Stomach (tissue), 9 donors: Measurements from ENCODE around the gene INSIG2. TPM values are rescaled to one million over a fixed set of nuclear protein-coding genes. Genes with fewer than 3 reads are reported as not detected.

ENCODE experiments used
- DNase-seq, 2 donors: peaks; one replicate each; pipeline versions ENCODE4 v3.0.0 to v3.0.0-alpha.2; 2013 to 2019
- H3K27ac ChIP-seq, 5 donors: fragments of 200-600 bp in 4 of 5; sonication (generic) in 4 of 5; one replicate each; pipeline ENCODE4 v1.5.1; 2013 to 2019; ENCODE audit warnings: mild to moderate bottlenecking in 1 of 5, moderate library complexity in 1 of 5
- H3K27me3 ChIP-seq, 3 donors: fragments of 200-600 bp; sonication (generic); one replicate each; pipeline ENCODE4 v1.5.1; 2017 to 2019; ENCODE audit warnings: mixed run types in 1 of 3
- H3K36me3 ChIP-seq, 4 donors: fragments of 200-600 bp; sonication (generic); 1 replicate in 3 of 4; 2 replicates in 1 of 4; pipeline ENCODE4 v1.5.1; 2016 to 2019
- H3K4me1 ChIP-seq, 4 donors: fragments of 200-600 bp; sonication (generic); one replicate each; pipeline ENCODE4 v1.5.1; 2016 to 2019
- H3K4me3 ChIP-seq, 4 donors: fragments of 200-600 bp; sonication (generic) in 3 of 4; one replicate each; pipeline ENCODE4 v1.5.1; 2016 to 2019; ENCODE audit warnings: mild to moderate bottlenecking in 1 of 4
- H3K9me3 ChIP-seq, 4 donors: fragments of 200-600 bp; sonication (generic); one replicate each; pipeline ENCODE4 v1.5.1; 2016 to 2019
- CTCF ChIP-seq, 7 experiments: fragments of 450-650 bp in 4 of 7; fragments of 200-600 bp in 3 of 7; sonication (generic) in 3 of 7; IDR thresholded peaks; one replicate each; pipeline ENCODE4 v1.5.1; 2016 to 2019; ENCODE audit warnings: antibody characterized with exemption in 7 of 7, control low read depth in 2 of 7, mild to moderate bottlenecking in 1 of 7
- EP300 ChIP-seq: sonication (generic); formaldehyde crosslinking; IDR thresholded peaks from one replicate; pipeline ENCODE4 v1.6.1; 2017; ENCODE audit warnings: antibody characterized with exemption
- POLR2A ChIP-seq, 4 donors: fragments of 450-650 bp; IDR thresholded peaks; one replicate each; pipeline ENCODE4 v1.6.1; 2016; ENCODE audit warnings: antibody characterized with exemption in 4 of 4, control low read depth in 2 of 4, mild to moderate bottlenecking in 1 of 4, moderate library complexity in 1 of 4
- POLR2AphosphoS5 ChIP-seq, 3 donors: sonication (generic); formaldehyde crosslinking; IDR thresholded peaks; one replicate each; pipeline ENCODE4 v1.6.1; 2016; ENCODE audit warnings: antibody characterized with exemption in 3 of 3
- WGBS, 5 donors: extraction: QIAGEN DNeasy Blood & Tissue Kit in 3 of 5; methylation state at CpG; one replicate each; pipeline versions ENCODE4 v1.1.5 to v1.1.7; 2013 to 2018; 5-methylcytosine and 5-hydroxymethylcytosine counted together
- intact Hi-C: fragments of 100-400 bp; cut with DNase I; formaldehyde crosslinking; loops from one replicate; pipeline ENCODE4 v1.15.1; 2023; ENCODE audit warnings: low total_unique reads
- polyA plus RNA-seq, 3 donors: library from polyadenylated mRNA; stranded (reverse); fragments of 200-250 nt; gene quantifications; one replicate each; pipeline ENCODE4 v1.2.3, GENCODE V29; 2013
- total RNA-seq, 5 donors: library from RNA; depleted of rRNA; stranded (reverse); fragments of >200 nt; gene quantifications; one replicate each; pipeline versions ENCODE4 v1.1.0 to v1.2.3, GENCODE V29; 2014 to 2016
- donor health status: healthy with polysubstance abuse.
- donor health status: Bipolar disorder and iron deficiency.
- donor health status: healthy.

The INSIG2 gene
- total and polyA plus RNA-seq, 8 donors: 6.7 to 37.8 (median 10.4) TPM

DNA sequence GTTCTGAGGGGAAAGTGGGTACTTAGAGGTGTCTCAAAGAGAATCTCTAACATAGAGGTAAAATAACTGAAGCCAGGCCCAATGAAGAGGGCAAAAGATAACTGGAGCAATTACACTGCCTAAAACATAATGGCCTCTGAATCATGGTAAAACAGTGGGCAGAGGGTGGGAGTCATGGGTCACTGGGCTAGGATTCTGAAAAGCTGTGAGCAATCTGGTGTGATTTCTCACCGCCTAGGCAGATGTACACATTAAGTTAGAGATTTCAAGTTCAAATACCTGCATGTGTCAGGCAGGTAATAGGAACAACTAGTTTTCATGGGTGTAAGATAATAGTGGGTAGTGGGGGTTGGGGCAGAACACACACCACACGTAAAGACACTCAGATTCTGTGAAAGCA, 45.6 kb downstream of the INSIG2 start:
- WGBS, 5 donors: 78 to 85% (median 80%) methylated on average over 2 of the region's 2 CpGs
- no peak overlapping the region for H3K4me3 ChIP-seq
- TF ChIP-seq POLR2A (IDR thresholded peaks at IDR 0.05): no peak
- TF ChIP-seq CTCF (IDR thresholded peaks at IDR 0.05): no peak
- TF ChIP-seq EP300: no peak
- TF ChIP-seq POLR2AphosphoS5 (IDR thresholded peaks at IDR 0.05): no peak
- H3K36me3 ChIP-seq: no peaks in the 10 kb centered on the region
- DNase-seq: no peak
- H3K27ac ChIP-seq: no peak overlapping the region
- no peaks in the 10 kb centered on the region for H3K9me3 ChIP-seq
- no peaks in the 10 kb centered on the region for H3K27me3 ChIP-seq
- intact Hi-C loops: no loop called here
- H3K4me1 ChIP-seq: no peaks in the 10 kb centered on the region

DNA sequence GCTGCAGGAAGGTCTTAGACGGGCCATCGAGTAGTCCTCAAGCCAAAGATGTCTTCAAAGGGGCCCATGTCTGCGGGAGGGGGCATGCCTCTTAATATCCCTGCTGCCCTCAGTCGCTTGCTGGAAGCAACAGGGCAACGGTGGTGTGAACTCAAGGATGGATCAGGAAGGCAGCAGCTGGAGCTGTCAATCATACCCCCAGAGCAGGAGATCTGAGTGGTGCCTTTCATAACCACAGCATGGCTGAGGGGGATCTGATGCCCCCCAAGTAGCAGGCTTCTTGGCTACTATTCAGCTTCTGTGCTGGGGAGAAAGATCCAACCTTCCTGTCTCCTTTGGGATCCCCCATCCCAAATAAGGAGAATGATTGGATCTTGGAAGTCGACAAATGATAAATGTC, 46.4 kb downstream of the INSIG2 start:
- no peak for DNase-seq
- no peak for TF ChIP-seq EP300
- TF ChIP-seq POLR2A (IDR thresholded peaks at IDR 0.05): no peak
- TF ChIP-seq CTCF (IDR thresholded peaks at IDR 0.05): no peak
- TF ChIP-seq POLR2AphosphoS5 (IDR thresholded peaks at IDR 0.05): no peak
- Histone ChIP-seq H3K27me3 (no peaks in the 10 kb centered on the region), H3K27ac (no peak overlapping the region), H3K4me1 (no peaks in the 10 kb centered on the region), H3K9me3 (no peaks in the 10 kb centered on the region), H3K36me3 (no peaks in the 10 kb centered on the region), H3K4me3 (no peak overlapping the region)
- WGBS, 5 donors: 79 to 85% (median 82%) methylated on average over 6 of the region's 6 CpGs
- intact Hi-C loops: no loop called here

DNA sequence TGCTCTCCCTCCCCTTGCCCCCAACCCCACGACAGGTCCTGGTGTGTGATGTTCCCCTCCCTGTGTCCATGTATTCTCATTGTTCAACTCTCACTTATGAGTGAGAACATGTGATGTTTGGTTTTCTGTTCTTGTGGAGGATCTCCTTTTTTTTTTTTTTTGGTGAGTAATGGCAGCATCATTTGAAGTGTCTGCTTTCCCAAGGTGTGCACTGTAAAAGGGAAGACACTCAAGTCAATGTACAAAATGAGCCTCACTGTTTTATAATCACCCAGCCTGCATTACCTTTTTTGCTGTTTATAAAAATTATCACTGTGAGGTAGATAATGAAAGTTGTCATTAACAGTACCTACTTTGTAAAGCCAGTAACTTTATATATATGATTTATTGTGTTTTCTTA, 56.9 kb downstream of the INSIG2 start:
- Histone ChIP-seq H3K9me3 (no peaks in the 10 kb centered on the region), H3K27me3 (no peaks in the 10 kb centered on the region), H3K36me3 (no peaks in the 10 kb centered on the region), H3K27ac (no peak overlapping the region), H3K4me1 (no peaks in the 10 kb centered on the region), H3K4me3 (no peak overlapping the region)
- TF ChIP-seq POLR2A (IDR thresholded peaks at IDR 0.05) (no peak), EP300 (no peak), POLR2AphosphoS5 (IDR thresholded peaks at IDR 0.05) (no peak), CTCF (IDR thresholded peaks at IDR 0.05) (no peak)
- no peak for DNase-seq
- 65 to 81% (median 74%) methylated on average over 1 of the region's 1 CpG for WGBS, 5 donors
- intact Hi-C loops: no loop called here

DNA sequence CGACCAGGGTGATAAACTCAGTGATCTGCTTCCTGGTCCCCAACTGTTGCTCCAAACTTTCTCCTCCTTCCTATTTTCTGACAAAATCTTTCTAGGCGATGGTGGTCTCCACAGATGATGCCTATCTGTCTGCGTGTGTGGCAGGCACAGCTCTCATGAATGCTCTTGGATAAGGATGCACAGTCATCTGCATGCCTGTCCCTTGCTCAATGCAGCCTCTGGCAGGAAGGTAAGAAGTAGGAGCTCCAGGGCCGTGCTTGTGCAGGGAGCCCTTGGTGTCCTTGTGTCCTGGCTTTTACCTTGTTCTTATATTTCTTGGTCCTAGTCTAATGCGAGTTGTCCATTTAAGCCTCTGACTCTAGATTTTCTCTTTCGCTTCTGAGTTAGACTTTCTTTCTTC, 57.5 kb downstream of the INSIG2 start:
- 77 to 91% (median 81%) methylated on average over 6 of the region's 6 CpGs for WGBS, 5 donors
- no peaks in the 10 kb centered on the region for H3K36me3 ChIP-seq
- H3K4me3 ChIP-seq: no peak overlapping the region
- no peak overlapping the region for H3K27ac ChIP-seq
- no peaks in the 10 kb centered on the region for H3K9me3 ChIP-seq
- H3K27me3 ChIP-seq: no peaks in the 10 kb centered on the region
- TF ChIP-seq POLR2A (IDR thresholded peaks at IDR 0.05): no peak
- no peak for TF ChIP-seq POLR2AphosphoS5 (IDR thresholded peaks at IDR 0.05)
- no peak for TF ChIP-seq CTCF (IDR thresholded peaks at IDR 0.05)
- no peak for TF ChIP-seq EP300
- H3K4me1 ChIP-seq: no peaks in the 10 kb centered on the region
- intact Hi-C loops: no loop called here
- DNase-seq: no peak
